ENCODE data around the gene ZSWIM4.
"Not testable (repeated sequence)": the region's sequence is repeated elsewhere in the genome, so short reads cannot be mapped to it uniquely, and the experiment has no call there.

ZSWIM4 gene

DNA sequence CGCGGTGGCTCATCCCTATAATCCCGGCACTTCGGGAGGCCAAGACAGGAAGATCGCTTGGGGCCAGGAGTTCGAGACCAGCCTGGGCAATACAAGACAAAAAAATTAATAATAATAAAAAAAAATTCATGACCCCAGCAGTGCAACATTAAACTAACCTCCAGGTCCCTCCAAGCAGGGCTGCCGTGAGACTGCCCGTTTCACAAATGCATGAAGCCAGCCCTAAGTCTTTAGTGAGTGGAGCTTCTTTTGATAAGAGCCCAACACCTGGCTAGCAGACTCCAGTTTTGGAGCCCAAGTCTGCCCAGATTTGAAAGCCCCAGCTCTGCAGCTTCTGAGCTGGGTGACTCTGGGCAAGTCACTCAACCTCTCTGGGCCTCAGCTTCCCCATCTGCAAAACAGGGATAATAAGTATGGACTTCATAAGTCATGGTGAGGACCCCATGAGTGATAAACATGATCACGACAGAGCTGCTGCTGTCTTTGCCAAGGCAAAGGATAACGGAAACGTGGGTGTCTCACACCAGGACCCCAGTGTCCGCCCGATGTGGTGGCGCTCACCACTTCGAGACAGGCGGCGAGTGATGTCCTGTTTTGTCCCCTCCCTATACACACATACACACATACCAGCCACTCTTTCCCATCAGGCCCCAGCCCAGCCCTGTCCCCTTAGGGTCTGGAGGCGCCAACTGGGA, 43.3 kb downstream of the ZSWIM4 start:
- no peak for DNase-seq

DNA sequence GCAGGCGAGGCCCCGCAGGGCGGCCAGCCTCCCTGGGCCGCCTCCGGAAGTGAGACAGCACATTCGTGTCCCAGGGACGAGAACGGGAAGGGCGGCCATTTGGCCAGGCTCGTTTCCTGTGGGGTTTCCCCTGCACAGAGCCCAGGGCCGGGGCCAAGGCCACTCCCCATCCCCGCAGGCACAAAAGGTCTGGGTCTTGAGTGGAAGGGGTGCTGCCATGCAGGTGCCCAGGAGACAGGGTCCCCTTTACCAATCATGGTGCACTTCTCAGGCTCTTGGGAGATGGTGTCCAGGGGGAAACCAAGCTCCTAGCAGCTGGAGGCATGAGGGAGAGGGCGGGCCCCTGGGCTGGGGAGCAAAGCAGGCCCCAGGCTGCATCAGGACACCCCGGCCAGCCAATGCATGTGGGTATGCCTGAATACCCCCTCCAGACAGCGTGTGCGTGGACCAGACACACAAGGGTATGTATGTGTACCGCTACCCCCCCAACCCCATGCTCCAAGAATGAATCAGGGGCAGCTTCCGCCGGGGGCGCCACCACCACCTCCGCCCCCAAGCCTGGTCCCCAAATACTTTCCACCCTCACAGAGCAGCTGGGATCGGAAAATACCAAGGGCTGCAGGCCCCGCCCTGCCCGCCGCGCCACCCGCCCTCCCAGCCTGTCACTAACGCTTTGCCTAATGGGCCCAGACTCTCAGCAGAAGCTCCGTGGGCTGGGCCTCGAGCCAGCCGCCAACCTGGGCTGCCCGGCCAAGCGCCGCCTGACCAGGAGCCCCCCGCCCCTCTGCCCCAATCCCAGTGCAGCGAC, 44.1 kb downstream of the ZSWIM4 start:
- DNase-seq: no peak

DNA sequence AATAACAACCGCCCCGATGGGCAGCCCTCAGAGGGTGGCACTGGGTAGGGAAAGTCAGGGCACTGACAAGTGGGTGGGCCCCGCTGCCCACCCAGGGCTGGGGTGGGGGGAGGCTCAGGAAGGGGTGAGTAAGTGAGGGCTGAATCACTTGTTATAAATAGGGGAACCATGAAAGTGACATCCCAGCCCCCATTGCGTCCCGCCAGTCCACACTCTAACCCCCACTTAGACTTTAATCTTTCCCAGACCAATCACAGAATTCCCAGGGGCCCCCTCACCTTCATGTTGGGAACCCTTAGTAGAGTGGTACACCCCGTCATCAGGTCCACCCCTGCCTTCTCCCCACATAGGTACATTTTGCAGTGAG, 44.7 kb downstream of the ZSWIM4 start:
- no peak for DNase-seq

DNA sequence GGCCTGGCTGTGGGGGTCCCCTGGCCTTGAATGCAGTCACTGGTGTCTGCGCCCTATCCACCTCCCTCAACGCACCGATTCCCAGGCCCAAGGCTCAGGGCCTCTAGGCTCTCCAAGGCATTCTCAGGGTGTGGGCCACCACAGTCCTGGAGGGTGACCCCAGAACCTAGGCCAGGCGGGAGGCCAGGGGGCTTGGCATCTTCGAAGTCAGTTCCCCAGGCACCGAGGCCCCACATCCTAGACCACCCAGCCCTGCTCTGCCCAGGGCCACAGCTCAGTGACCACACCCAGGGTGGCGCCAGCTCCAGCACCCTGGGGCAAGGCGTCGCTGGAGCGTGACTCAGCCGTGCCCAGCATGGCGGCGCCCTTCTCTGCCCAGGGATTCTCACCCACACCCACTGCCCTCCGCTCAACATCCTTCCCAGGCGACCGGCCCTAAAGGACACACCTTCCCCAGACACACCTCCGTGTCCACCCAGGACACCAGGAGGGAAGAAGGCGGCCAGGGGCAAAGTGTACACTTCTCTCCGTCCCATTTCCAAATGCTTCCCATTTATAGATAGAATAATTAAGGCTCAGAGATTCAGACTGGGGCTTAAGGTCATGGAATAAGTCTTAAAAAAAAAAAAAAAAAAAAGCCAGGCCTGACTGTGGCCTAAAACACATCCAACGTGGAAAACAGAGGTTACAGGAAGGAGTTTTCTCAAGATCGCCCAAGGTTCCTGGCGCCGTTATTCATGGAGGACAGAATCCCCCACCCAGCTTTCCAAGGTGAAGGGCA, 45.3 kb downstream of the ZSWIM4 start:
- no peak for DNase-seq

DNA sequence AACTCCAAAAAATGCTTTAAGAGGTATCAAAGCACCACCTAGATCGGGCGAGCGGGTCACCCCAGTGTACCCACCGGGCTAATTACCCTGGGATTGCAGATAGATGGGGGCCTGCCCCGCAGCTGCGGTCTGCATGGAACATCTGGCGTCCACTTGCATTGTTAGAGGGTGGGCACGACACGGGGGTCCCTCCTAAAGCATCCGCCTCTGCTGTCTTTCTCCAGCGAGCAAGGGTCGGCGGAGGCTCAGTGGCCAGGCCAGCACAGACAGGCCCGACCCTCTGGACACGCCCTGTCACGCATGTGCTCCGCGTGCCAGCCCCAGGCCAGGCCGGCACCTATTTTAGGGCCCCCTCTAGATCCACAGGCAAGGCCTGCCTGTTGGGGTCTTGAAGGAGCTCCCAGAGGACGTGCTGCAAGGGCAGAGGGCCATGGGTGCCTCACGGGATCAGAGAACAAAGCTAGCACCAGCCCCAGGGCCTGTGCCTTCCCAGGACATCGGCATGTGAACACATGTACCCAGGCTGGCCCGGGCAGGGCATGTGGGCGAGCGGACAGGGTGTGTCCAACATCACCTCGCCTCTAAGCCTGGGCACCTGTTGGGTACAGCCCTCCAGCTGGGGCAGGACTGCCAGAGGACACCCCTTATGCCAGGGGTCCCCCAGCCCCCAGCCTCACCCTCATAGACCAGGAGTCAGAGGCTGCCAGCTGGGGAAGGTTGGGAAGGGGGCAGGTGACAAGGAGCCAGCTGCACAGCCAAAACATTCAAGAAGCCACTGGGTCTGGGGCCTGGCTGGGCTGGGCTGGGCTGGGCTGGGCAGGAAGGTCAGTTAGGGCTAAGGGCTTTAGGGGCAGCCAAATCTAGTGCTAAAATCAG, 46.1 kb downstream of the ZSWIM4 start:
- no peak for DNase-seq

DNA sequence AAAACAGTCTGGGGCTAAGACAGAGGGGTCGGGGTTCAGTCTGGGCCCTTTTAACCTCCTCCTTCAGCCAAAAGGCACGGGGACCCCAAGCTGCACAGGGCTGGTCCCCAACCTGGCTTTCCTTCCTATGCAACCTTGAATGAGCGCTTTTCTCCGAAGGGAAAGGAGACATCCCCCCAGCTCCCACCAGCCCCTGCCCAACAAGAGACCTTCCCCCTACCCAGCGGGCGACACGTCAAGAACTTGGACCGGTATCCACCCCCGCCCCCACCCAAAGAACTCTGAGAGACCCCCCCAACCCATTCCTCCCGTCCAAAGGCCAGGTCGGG, 46.7 kb downstream of the ZSWIM4 start:
- DNase-seq: no peak

DNA sequence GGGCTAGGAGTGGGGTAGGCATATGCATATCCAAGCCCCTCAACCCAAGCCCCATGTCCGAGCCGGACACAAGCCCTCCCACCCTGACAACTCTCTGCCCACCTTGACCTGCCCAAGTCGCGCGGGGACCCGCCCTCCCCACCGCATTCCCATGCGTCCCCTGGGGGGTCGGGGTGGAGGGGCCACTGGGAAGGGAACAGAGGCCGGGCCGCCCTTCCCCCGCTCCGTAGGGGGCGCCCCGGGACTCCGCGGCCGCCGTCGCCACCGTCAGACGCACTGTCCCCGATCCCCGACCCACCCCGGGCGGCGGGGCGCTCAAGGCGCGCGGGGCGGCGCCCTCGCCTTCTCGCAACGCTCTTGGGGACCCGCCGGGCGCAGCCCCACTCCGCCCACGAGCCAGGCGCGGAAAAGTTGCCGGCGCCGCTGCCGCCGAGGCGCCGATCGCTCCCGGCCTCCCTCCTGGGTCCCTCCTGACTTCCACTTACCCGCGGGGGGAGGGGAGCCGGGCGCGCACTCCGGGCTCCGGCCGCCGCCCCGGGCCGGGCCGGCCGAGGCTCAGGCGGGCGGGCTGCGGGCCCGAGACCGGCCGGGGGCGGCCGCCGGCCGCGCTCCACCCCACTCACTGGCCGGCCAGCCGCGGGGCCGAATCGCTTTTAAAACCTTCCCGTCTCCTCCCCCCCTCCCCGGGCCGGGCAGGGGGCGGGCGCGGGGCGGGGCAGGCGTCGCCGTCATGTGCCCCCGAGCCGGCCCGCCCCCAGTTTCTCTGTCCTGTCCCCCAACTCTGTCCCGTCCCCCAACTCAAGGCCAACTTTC, 47.3 kb downstream of the ZSWIM4 start:
- DNase-seq: no peak

DNA sequence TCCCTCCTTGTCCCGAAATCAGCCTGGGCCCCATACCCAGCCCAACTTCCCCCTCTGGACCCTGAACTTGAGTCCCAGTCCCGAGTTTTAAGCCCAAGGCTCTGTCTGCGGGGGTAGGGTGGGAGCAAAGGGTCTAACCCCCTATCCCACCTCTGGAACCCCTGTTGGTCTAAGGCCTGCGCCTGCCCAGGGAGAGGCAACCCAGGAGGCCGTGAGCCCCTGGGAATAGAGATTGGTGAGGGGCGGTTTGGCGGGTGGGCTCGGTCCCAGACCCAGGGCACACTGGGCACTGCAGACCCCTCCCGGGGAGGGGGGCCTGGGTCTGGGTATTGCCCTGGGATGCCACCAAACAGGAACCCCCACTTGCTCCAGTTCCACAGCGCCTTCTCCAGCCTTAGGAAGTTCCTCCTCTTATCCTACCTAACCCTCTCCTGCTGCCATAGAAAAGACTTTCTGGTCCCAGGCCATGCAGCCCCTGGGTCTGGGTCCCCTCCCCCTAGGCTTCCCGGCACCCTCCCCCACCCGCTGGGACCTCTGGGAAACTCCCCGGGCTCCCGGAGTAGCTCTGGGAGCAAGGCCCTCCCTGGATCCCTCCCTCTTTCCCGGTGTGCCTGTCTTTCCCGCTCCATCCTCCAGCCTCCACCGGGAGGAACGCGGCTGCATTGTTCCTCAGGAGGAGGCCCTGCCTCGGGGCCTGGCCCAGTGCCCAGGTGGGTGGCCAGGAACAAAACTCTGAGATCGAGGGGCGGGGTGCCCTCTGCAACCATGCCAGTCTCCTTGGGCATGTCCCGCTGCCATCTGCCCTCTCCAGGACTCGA, 48.1 kb downstream of the ZSWIM4 start:
- DNase-seq: no peak

DNA sequence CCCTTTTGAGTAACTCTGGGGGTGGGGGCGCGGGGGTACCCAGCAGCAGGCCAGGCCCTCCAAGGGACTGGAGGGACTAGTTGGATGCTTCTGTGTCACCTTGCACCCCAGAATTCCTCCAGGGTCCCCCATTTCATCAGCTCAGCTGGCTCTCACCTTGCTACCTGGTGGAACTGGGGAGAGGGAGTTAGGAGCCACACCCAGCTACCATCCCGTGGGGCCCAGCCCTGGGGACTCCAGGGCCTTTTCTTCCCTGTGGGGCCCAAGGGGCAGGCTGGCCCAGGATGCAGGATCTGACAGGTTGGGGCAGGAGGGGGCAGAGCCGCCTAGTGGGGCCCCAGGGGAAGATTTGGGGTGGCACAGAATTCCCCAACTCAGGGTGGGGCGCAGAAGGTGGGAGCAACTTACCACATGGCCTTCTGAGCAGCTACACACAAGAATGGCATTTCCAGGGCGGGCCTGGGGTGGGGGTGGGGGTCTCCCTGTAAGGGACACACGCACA, 48.9 kb downstream of the ZSWIM4 start:
- DNase-seq: no peak

DNA sequence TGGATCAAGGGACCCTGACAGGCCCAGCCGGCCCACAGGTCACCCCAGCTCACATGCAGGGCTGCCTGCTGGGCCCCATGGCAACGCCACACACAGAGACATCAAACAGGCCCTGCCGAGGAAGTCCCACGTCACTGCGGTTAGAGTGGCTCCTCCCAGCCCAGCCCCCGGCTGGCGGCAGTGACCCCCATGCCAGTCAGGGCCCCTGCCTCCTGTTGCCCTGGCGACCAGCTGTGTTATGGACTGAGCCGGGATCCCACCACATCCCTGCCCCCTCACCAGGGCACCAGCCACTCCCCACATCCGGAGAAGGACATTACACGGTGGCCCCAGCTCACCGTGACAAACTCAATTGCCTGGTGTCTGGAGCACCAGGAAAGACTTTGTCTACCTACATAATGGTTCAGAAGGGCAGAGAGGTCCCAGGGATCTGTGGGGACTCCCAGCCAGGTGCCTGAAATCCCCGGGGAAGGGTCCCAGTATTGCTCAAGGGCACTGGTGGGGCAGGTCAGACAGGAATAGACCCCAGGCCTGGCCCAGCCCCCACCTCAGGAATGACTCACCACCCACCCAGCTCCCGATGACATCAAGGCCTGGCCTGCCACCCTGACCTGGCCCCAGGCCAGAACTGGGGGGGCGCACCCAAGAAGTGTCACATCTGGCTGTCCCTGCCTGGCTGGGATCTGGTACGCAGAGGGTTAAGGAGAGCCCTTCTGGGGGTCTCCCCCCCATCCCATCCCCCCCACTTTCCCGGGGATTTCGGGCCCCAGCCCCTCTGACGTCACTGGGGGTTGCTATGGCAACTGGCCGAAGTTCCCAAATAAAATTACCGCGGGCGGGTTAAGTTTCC, 51.5 kb downstream of the ZSWIM4 start:
- DNase-seq: peak; percentile 78 to 81

DNA sequence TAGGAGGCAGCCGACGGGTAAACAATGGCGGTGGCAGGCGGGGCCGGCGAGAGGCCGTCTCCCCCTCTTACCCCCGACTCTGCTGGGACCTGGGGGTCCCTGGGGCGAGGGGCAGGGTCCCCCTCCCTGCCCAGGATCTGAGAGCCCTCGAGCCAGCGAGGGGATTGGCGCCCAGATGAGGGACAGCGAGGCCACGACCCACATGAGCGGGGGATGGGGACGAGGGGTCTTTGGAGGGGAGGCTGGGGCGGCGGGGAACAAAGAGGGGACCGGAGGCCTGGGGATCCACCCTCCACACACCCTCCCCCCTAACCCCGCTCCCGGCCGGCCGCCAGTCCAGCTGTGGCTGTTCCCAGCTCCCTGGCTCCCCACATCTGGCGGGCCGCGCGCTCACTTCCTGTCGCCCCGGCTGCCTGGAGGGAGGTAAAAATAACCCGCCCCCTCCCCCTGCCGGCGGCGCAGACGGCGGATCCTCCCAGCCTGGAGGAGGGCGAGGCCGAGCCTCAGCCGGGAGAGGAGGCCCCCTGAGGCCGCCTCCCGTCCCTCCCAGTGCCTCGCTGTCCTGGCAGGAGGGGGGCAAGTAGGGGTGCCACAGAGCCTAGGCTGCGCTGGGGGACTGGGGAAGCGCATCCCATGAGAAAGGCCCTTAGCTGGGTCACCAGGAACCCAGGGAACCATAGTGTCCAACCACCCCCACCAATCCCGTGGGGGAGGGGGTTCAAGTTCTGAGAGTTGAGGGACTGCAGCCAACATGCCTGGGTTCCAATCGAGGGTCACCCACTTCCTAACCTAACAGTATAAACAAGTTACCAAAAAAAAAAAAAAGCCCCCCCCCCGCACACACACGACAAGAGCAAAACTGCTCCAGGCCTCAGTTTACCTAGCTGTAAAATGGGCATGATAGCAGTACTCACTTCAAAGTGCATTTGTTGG, 52.4 kb downstream of the ZSWIM4 start:
- peak; percentile 86 to 87 for DNase-seq

DNA sequence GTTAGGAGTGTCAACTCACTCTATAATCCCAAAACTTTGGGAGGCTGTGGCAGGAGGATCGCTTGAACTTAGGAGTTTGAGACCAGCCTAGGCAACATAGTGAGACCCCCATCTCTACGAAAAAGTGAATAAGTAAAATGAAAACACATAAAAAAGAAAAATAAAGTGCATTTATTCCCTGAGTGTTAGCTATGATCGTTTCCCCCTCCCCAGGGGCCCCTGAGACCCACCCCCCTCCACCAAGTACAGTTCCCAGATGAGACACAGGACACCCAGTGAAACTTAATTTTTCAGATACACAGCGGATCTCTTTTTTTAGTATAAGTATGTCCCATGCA, 53.1 kb downstream of the ZSWIM4 start:
- no peak for DNase-seq

DNA sequence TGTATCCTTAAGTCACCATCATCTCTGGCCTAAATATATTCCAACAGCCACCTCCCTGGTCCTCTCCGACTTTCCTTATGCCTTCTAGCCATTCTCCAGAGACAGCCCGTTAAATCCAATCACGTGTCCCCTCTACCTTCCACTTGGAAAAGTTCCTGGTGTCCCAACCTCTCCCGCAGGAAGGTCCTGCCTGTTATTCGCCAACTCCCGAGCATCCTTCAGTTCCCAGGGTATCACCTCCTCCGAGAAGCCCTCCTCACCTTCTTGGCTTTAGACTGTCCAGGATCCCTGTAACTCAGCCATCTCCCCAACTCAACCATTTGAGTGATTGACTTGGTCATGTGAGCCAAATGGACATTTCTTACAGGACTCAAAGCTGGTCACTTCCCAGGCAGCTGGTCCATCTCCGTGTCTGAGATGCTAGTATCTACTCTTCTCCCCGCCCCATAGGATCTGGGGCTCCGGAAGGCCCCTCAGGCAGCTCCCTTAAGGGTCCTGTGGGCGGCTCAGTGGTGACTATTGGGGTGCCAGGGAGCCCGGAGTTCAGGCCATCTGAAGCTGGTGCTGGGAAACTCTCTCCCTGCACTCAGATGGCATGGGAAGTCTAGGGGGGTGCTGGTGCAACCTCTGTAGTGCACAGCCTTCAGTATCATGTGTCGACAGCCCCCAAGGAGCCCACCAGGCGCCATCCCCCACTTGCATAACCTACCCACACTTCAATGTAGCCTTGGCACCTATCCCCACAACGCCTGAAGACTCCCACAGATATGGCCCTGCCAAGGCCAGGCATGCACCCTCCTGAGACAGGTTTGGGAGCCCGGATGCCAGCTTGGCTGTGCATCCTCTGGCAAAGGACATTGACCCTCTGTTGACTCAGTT, 53.8 kb downstream of the ZSWIM4 start:
- no peak for DNase-seq

DNA sequence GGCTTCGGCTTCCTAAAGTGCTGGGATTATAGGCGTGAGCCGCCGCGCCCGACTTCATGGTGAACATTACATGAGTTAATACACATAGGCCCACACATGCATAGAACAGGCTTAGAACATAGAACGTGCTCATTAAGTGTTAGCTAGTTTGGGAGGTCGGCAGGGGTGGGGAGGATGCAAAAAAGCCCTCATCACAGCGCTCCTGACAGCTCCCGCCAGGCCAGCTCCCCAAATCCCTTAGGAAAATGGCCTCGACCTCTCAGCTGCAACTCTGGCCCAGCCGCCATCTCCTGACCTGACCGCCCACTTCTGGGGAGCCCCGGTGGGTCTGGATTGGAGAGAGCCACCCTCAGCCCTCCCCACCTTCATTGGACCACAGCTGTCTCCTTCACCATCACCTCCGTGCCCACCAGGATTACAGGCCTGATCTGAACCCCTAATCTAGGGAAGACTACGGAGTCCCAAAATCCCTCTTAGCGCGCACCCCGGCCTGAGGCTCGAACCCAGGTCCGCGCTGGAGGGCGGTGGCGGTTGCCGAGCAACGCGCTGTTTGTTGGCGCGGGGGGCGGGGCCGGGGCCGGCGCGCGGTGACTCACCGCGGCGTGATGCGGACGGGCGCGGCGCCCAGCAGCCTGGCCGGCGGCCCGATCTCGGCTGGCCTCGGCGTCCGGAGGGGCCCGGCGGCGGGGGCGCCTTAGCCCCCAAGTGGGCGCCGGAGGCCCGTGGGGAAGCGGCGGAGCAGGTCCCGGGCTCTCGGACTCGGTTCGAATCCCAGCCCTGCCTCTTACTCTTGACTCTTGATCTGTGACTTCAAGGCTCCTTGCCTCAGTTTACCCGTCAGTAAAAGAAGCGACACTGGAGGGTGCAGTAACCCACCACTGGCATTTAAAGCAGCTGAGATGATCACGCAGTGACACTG, 55.0 kb downstream of the ZSWIM4 start:
- DNase-seq: peak; percentile 70 to 75

DNA sequence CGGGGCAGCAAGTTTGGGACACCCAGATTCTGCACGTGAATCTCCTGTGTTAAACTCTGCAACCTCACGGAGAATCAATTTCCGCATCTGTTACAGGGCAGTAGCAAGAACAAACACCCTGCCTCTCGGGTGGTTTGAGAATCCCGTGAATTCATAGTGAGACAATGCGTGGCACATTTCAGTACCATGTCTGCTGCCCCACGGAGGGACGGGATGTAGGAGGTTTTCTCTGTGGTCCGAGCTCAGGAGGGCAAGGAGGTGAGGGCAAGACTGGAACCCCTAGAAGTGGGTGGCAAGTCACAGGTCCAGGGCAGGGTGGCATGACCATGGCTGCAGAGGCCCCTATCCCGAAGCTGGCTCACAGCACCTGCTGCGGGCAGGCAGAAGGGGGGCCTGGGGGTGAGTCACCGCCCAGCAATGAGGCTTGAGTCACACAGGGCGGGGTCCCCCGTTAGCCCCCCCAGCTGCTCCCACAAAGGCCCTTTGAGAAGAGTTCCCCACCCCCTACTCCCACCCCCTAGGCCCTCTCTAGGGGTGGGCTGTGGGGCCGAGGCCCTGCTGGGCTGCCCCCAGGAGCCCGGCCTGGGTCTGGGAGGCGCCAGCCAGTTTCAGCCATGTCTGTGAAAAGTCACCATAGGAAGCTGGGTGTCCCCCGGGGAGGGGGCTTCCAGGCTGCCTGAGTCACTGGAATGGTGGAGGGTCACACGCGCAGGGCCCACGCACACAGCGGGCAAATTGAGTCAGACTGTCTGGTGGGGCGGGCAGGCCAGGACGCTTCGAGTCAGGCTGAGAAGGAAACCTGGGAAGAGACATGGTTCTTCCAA, 55.9 kb downstream of the ZSWIM4 start:
- no peak for DNase-seq

DNA sequence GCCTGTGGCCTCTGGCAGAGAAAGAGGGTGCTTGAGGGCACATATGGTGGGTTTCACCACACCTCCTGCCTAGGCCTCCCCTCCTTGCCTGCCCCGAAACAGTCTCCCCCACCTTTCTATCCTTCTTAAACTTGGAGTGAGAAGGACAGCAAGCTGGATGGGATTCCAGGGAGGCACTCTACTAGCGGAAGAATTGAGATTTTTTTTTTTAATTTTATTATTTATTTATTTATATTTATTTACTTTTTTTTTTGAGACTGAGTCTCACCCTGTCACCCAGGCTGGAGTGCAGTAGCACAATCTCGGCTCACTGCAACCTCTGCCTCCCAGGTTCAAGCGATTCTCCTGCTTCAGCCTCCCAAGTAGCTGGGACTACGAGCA, 56.5 kb downstream of the ZSWIM4 start:
- not testable (repeated sequence) for DNase-seq
